ENCODE data around the gene GRK6. TPM values are rescaled to one million over a fixed set of nuclear protein-coding genes. Genes with fewer than 3 reads are reported as not detected.

Gene GRK6
- polyA plus RNA-seq, 1 of the 3 experiments (the other 2 are of a cell fraction): 39.5 TPM

- WGBS (ENCODE audit: low lambda C conversion rate): 86% methylated on average over 7 of the region's 10 CpGs
Observed at GRCh38 chr5:177396807-177397206, 29.7 kb upstream of the GRK6 start.

More at GRCh38 chr5:177396807-177397206, 29.7 kb upstream of the GRK6 start:
- H3K9me3 ChIP-seq: no peaks in the 10 kb centered on the region
- CTCF ChIA-PET: interaction anchor here (1.0 to 12.2 kb wide), 2 partner anchors 54 to 78 kb away, joined by 3 to 318 read pairs; partner anchors contain the start of gene PRR7
- H2AFZ ChIP-seq (ENCODE audit: low read depth): no peak overlapping the region
- no peaks in the 10 kb centered on the region for H3K4me1 ChIP-seq (ENCODE audit: control insufficient read depth in 1 of 2, insufficient read depth in 2 of 2, low read depth in 1 of 2, low read length in 1 of 2)
- TF ChIP-seq RXRA (IDR thresholded peaks at IDR 0.05; ENCODE audit: borderline replicate concordance, low read depth) (no peak), TAF1 (IDR thresholded peaks at IDR 0.05; ENCODE audit: borderline replicate concordance, low read depth, low read length) (no peak), REST (IDR thresholded peaks at IDR 0.05; ENCODE audit: low read depth, low read length) (no peak), PBX3 (IDR thresholded peaks at IDR 0.05) (no peak), RCOR1 (IDR thresholded peaks at IDR 0.05; ENCODE audit: low read length) (no peak), FOXM1 (IDR thresholded peaks at IDR 0.05; ENCODE audit: low read depth) (no peak), CHD2 (IDR thresholded peaks at IDR 0.05; ENCODE audit: low read length, partially characterized antibody) (no peak), ELF1 (IDR thresholded peaks at IDR 0.05) (no peak), GATA2 (CRISPR knock-in tag; IDR thresholded peaks at IDR 0.05) (no peak), POLR2AphosphoS5 (IDR thresholded peaks at IDR 0.05; ENCODE audit: low read depth, low read length) (no peak), MEF2A (IDR thresholded peaks at IDR 0.05; ENCODE audit: borderline replicate concordance, low read depth) (no peak), GABPA (IDR thresholded peaks at IDR 0.05; ENCODE audit: low read depth) (no peak), MXI1 (IDR thresholded peaks at IDR 0.05; ENCODE audit: low read depth, low read length) (no peak), NFIC (IDR thresholded peaks at IDR 0.05; ENCODE audit: borderline replicate concordance) (no peak)
- no peaks in the 10 kb centered on the region for H3K79me2 ChIP-seq (ENCODE audit: insufficient read depth)
- no peak overlapping the region for H3K9ac ChIP-seq
- DNase-seq: peak; percentile 9
- H3K27ac ChIP-seq (ENCODE audit: low read depth in 2 of 2, low read length in 1 of 2): no peak overlapping the region
- no peaks in the 10 kb centered on the region for H3K36me3 ChIP-seq (replicated peaks in 1 of 2; ENCODE audit: control insufficient read depth in 1 of 2, insufficient read depth in 2 of 2, low read length in 1 of 2)
- H3K4me3 ChIP-seq (ENCODE audit: low read depth in 2 of 2, low read length in 1 of 2): no peak overlapping the region
- POLR2A ChIA-PET: no interaction called here
- H3K27me3 ChIP-seq (ENCODE audit: insufficient read depth): no peaks in the 10 kb centered on the region
- no peak overlapping the region for H3K4me2 ChIP-seq
- peaks cover 5% of the 10 kb centered on the region for H3F3A ChIP-seq (replicated peaks; ENCODE audit: insufficient read depth)
- no peaks in the 10 kb centered on the region for H4K20me1 ChIP-seq (ENCODE audit: insufficient read depth)
- no peaks in the 10 kb centered on the region for H3K9me2 ChIP-seq
